ENCODE results near the gene RALGPS2. TPM values are rescaled to one million over a fixed set of nuclear protein-coding genes. Genes with fewer than 3 reads are reported as not detected.

RALGPS2 gene
- total RNA-seq, 1 experiment from 2014 or later = 38.0 TPM

- TF ChIP-seq ZNF281 (CRISPR knock-in tag; IDR thresholded peaks at IDR 0.05) (no peak), ZNF219 (CRISPR knock-in tag; IDR thresholded peaks at IDR 0.05; ENCODE audit: borderline replicate concordance) (no peak)
These were observed 201.0 kb downstream of the RALGPS2 start (continued) for GRCh38 chr1:178926046-178926445.

GRCh38 chr1:178927003-178927402, 202.0 kb downstream of the RALGPS2 start:
- DNase-seq (ENCODE audit: low spot score) (no peak), ATAC-seq (no peak)
- H3K4me3 Mint-ChIP-seq = no peak overlapping the region
- POLR2A ChIA-PET = no interaction called here
- TF ChIP-seq PREB (CRISPR knock-in tag; IDR thresholded peaks at IDR 0.05; ENCODE audit: borderline replicate concordance) (no peak), AR (CRISPR knock-in tag; IDR thresholded peaks at IDR 0.05) (no peak), PRDM15 (CRISPR knock-in tag; IDR thresholded peaks at IDR 0.05) (no peak), ZNF671 (CRISPR knock-in tag; IDR thresholded peaks at IDR 0.05) (no peak), ERG (CRISPR knock-in tag; IDR thresholded peaks at IDR 0.05) (no peak), GRHL2 (CRISPR knock-in tag; IDR thresholded peaks at IDR 0.05; ENCODE audit: insufficient replicate concordance, severe bottlenecking) (no peak), RORB (CRISPR knock-in tag; IDR thresholded peaks at IDR 0.05) (no peak), JUN (CRISPR knock-in tag; IDR thresholded peaks at IDR 0.05) (no peak), ESRRA (CRISPR knock-in tag; IDR thresholded peaks at IDR 0.05; ENCODE audit: borderline replicate concordance) (no peak), ZMAT4 (CRISPR knock-in tag; IDR thresholded peaks at IDR 0.05) (no peak), MLX (CRISPR knock-in tag; IDR thresholded peaks at IDR 0.05) (no peak), CREB1 (CRISPR knock-in tag; IDR thresholded peaks at IDR 0.05) (no peak)
- peak overlapping the region; percentile 12 for H3K27ac Mint-ChIP-seq
- H3K4me1 Mint-ChIP-seq = peaks cover 39% of the 10 kb centered on the region
- CTCF ChIA-PET = interaction anchor here (1.9 kb wide), 1 partner anchor 76 kb away, joined by 6 read pairs; no protein-coding TSS in a partner anchor
- peaks cover 4% of the 10 kb centered on the region; the same call in 1 of the 2 replicates for H3K9me3 Mint-ChIP-seq
- no peaks in the 10 kb centered on the region for H3K27me3 Mint-ChIP-seq (ENCODE audit: low read depth)
- H3K36me3 Mint-ChIP-seq = no peaks in the 10 kb centered on the region

Measured in WTC11 (cell line).